Measurements from ENCODE around the gene MEN1.
A peak's percentile ranks its signal among the peaks of the same experiment; 100 is the strongest.
"Not testable (repeated sequence)": the region's sequence is repeated elsewhere in the genome, so short reads cannot be mapped to it uniquely, and the experiment has no call there.

MEN1 gene

GRCh38 chr11:64832467-64833197 is 22.3 kb upstream of the MEN1 start:
- no peak for DNase-seq (ENCODE audit: low read depth in 2 of 2)

DNA sequence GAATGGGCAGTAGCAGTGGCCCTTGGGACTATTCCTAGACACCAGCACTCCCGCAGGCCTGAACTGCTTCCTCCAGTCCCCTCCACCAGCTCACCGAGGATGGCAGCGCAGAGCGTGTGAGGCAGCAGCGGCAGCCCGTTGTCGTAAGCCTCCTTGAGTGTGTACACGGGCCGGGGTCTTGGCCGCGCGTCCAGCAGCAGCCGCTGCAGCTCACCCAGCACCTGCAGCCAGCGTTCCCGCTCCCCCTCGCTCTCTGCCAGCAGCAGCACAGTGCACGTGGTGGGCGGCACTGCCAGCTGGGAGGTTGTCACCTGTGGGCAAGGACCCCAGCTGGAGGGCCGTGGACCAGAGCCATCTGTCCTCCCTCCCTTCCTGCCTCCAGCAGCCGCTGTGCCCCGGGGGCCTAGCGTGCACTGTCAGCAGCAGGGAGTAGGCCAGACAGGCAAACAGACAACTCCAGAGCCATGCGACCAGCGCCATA is 21.1 kb upstream of the MEN1 start:
- DNase-seq (ENCODE audit: low read depth in 2 of 2) = no peak

GRCh38 chr11:64829536-64830251 is 19.3 kb upstream of the MEN1 start:
- DNase-seq (ENCODE audit: low read depth in 2 of 2) = no peak

GRCh38 chr11:64827451-64827839 is 17.1 kb upstream of the MEN1 start:
- DNase-seq (ENCODE audit: low read depth in 2 of 2) = no peak

- no peak for DNase-seq (ENCODE audit: low read depth in 2 of 2)
These were observed 16.5 kb upstream of the MEN1 start for GRCh38 chr11:64826578-64827450.

GRCh38 chr11:64826062-64826461 is 15.7 kb upstream of the MEN1 start:
- no peak for DNase-seq (ENCODE audit: low read depth in 2 of 2)

GRCh38 chr11:64823568-64824119 is 13.3 kb upstream of the MEN1 start:
- no peak for DNase-seq (ENCODE audit: low read depth in 2 of 2)

GRCh38 chr11:64817476-64817875 is 7.1 kb upstream of the MEN1 start:
- no peak for DNase-seq (ENCODE audit: low read depth in 2 of 2)

DNA sequence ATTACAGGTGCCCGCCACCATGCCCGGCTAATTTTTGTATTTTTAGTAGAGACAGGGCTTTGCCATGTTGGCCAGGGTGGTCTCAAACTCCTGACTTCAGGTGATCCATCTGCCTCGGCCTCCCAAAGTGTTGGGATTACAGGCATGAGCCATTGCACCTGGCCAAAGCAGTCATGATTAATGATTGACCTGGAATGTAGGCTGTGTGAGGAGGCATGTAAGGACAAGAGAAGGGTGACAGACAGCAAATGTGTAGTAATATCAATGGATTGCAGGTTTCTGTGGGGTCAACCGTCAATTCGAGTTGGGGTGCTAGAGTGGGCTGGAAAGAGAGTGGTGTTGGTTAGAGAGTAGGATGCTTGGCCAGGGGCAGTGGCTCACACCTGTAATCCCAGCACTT is 5.1 kb upstream of the MEN1 start:
- not testable (repeated sequence) for DNase-seq (ENCODE audit: low read depth in 2 of 2)

DNA sequence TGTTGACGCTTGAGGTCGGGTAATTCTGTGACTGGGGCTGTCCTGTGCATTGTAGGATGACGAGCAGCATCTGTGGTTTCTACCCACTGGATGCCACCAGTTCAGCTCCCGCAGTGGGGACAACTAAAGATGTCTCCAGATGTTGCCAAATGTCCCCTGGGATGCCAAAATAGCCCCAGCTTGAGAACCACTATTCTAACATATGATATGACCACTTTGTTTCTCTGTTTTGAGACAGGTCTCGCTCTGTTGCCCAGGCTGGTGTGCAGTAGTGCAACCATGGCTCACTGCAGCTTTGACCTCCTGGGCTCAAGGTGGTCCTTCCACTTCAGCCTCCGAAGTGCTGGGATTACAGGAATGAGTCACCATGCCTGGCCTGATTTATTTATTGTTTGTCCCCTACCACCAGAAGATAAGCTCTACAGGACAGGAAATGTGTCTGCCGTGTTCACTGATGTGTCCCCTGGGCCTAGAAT is 4.4 kb upstream of the MEN1 start:
- no peak for DNase-seq (ENCODE audit: low read depth in 2 of 2)

DNA sequence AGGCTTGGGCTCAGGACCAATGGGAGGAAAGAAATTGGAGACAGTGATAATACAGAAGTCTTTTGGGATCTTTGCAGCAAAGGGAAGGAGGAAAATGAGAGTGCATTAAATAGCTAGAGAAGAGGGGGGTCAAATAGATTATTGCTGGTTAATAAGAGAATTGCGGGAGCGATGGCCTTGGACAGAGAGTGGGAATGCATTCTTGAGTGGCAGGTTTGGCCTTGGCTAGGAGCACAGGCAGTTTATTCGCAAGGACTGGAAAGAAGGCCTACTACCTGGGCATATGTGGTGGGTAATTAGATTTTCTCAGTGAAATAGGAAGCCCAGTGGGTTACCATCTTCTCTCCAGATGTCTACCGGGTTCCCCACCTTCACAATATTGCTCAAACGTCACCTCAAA is 3.5 kb upstream of the MEN1 start:
- DNase-seq (ENCODE audit: low read depth in 2 of 2) = no peak

DNA sequence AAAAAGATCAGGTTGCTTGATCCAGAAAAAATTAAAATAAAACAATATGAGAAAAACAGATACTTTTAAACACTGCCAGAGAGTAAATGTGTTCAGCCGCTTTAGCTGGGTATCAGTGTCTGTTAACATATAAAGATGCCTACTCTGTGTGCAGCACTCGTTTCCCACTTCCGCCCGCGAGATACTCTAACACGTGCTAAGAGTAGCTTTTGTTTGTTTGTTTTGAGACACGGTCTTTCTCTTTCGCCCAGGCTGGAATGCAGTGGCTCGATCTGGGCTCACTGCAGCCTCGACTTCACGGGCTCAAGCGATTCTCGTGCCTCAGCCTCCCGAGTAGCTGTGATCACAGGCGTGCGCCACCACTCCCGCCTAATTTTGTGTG is 531 bp upstream of the MEN1 start:
- DNase-seq (ENCODE audit: low read depth in 2 of 2) = peak in 1 of 2 donors; percentile 44

- no peak for DNase-seq (ENCODE audit: low read depth in 2 of 2)
These were observed 540 bp downstream of the MEN1 start for GRCh38 chr11:64809781-64810241.

DNA sequence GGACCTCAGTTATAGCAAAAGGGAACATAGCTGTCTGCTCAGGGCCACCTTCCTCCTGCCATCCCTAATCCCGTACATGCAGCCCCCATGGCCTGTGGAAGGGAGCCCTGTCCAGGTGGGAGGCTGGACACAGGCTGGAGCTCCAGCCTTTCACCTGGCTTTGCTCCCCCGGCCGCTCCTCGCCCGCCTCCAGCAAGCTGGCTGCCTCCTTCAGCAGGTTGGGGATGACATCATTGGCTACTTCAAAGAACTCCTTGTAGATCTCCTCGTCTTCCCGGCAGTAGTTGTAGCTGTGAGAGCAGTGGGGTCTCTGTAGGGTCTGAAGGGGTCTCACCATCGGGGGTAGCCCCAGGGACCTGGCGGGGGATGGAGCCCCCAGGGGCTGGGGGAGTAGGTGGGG is 4.9 kb downstream of the MEN1 start:
- no peak for DNase-seq (ENCODE audit: low read depth in 2 of 2)

- no peak for DNase-seq (ENCODE audit: low read depth in 2 of 2)
These were observed 5.8 kb downstream of the MEN1 start for GRCh38 chr11:64804346-64805210.

GRCh38 chr11:64803846-64804345 is 6.5 kb downstream of the MEN1 start:
- DNase-seq (ENCODE audit: low read depth in 2 of 2) = no peak

DNA sequence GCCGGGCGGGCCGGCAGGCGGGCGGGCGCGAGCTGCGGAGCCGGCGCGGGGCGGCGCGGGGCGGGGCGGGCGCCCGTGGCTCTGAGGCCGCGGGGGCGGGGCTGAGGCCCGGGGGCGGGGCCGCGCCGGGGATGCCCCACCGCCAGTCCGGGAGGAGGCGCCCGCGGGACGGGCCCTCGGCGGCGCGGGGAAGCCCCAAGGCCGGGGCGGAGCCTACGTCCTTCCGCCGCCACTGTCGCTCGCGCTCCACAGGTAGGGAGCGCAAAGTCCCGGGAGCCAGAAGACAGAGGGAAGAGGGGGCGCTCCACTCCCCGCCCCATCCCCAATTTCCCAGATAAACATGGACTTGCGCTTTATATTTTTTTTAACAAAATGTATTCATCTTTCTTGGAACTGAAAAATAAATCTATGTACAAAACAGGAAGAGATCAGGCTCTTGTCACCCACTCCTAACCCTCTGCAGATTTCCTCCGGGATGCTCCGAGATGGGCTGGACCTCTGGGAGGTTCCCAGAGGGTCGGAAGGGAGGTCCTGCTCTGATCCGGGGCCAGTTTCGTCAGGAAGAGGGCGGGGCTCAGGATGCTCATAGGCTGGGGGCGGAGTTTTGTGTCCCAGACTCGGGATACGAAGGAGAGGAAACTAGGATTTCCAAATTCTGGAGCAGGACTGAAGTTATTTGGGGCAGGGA is 7.0 kb downstream of the MEN1 start, which contains the start of gene MAP4K2:
TSS of gene MAP4K2 (minus strand) at position 57 of the 688 bp plus-strand sequence. CDS start 65 bp downstream, outside the sequence.
- DNase-seq (ENCODE audit: low read depth in 2 of 2) = peak; percentile 70 to 73

DNA sequence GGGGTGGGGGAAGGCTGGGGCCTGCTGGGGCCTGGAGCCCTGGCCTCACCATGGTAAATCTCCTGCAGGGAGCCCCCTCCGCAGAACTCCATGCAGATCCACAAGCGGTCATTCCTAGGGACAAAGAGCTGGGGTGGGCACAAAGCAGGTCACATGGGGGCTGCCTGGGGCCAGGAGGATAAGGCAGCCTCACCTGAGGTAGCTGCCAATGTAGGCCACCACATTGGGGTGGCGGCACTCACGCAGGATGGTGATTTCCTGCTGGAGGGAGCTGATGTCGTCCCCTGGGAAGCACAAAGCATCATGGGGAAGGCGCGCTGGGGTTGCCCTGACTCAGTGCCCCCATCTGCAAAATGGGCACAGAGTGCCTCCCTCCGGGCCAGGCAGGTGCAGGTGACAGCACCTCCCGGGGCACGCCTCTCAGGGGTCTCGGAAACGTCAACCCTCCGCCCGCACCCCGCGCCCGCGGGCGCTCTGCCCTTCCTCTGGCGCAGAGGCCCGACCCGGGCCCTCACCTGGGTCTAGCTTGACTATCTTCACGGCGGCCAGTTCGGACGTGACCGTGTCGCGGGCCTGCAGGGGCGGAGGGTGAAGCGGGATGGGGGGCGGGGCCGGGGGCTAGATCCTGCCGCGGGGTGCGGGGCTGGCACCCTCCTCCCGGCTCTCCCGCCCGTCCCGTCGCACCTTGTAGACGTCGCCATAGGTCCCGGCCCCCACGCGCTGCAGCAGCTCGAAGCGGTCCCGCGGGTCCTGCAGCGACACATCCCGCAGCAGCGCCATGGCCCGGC is 7.8 kb downstream of the MEN1 start:
- DNase-seq (ENCODE audit: low read depth in 2 of 2) = no peak

All from activated CD8-positive, alpha-beta memory T cell treated with anti-CD3 and anti-CD28 coated beads for 4 hours (primary cell).